ENCODE results near the gene SLC35C1.
"Not testable (repeated sequence)": the region's sequence is repeated elsewhere in the genome, so short reads cannot be mapped to it uniquely, and the experiment has no call there.

Gene SLC35C1

GRCh38 chr11:45833761-45834160 is 28.8 kb downstream of the SLC35C1 start:
- Histone ChIP-seq H3K9me3 (ENCODE audit: insufficient read depth, low read length) (no peaks in the 10 kb centered on the region), H2AFZ (ENCODE audit: low read depth, low read length) (no peak overlapping the region), H3K27ac (ENCODE audit: low read length) (no peak overlapping the region), H3K4me3 (ENCODE audit: low read length) (no peak overlapping the region), H4K20me1 (ENCODE audit: insufficient read depth, low read length) (no peaks in the 10 kb centered on the region), H3K4me1 (ENCODE audit: low read length) (no peaks in the 10 kb centered on the region), H3K4me2 (ENCODE audit: low read length) (no peak overlapping the region), H3K9ac (ENCODE audit: low read length) (no peak overlapping the region), H3K36me3 (replicated peaks; ENCODE audit: low read depth, low read length) (no peaks in the 10 kb centered on the region), H3K79me2 (ENCODE audit: low read length) (no peaks in the 10 kb centered on the region), H3K27me3 (ENCODE audit: low read depth, low read length) (peaks cover 3% of the 10 kb centered on the region; the same call in 1 of the 2 replicates)
- no peak for TF ChIP-seq EZH2phosphoT487 (IDR thresholded peaks at IDR 0.05; ENCODE audit: low read depth)
- no peak for TF ChIP-seq CTCF (IDR thresholded peaks at IDR 0.05; ENCODE audit: low read depth, low read length)

GRCh38 chr11:45834298-45834756 is 29.4 kb downstream of the SLC35C1 start:
- Histone ChIP-seq H2AFZ (ENCODE audit: low read depth, low read length) (no peak overlapping the region; the same call in 1 of the 2 replicates), H3K79me2 (ENCODE audit: low read length) (no peaks in the 10 kb centered on the region), H3K27ac (ENCODE audit: low read length) (no peak overlapping the region)

GRCh38 chr11:45839204-45839603 is 34.3 kb downstream of the SLC35C1 start:
- H3K27me3 ChIP-seq (ENCODE audit: low read depth, low read length) = no peaks in the 10 kb centered on the region
- no peak overlapping the region for H3K4me3 ChIP-seq (ENCODE audit: low read length)
- no peak overlapping the region for H3K9ac ChIP-seq (ENCODE audit: low read length)
- no peak overlapping the region for H3K4me2 ChIP-seq (ENCODE audit: low read length)
- H3K9me3 ChIP-seq (ENCODE audit: insufficient read depth, low read length) = no peaks in the 10 kb centered on the region
- H3K4me1 ChIP-seq (ENCODE audit: low read length) = peaks cover 9% of the 10 kb centered on the region
- no peaks in the 10 kb centered on the region for H4K20me1 ChIP-seq (ENCODE audit: insufficient read depth, low read length)
- no peak overlapping the region for H2AFZ ChIP-seq (ENCODE audit: low read depth, low read length)
- no peak for TF ChIP-seq CTCF (IDR thresholded peaks at IDR 0.05; ENCODE audit: low read depth, low read length)
- no peak for TF ChIP-seq EZH2phosphoT487 (IDR thresholded peaks at IDR 0.05; ENCODE audit: low read depth)
- no peak overlapping the region for H3K27ac ChIP-seq (ENCODE audit: low read length)
- no peaks in the 10 kb centered on the region for H3K79me2 ChIP-seq (ENCODE audit: low read length)
- H3K36me3 ChIP-seq (replicated peaks; ENCODE audit: low read depth, low read length) = no peaks in the 10 kb centered on the region

More at GRCh38 chr11:45834298-45834756, 29.4 kb downstream of the SLC35C1 start:
- H3K4me2 ChIP-seq (ENCODE audit: low read length) = no peak overlapping the region
- H4K20me1 ChIP-seq (ENCODE audit: insufficient read depth, low read length) = no peaks in the 10 kb centered on the region
- H3K36me3 ChIP-seq (replicated peaks; ENCODE audit: low read depth, low read length) = no peaks in the 10 kb centered on the region
- no peak overlapping the region for H3K4me3 ChIP-seq (ENCODE audit: low read length)
- no peaks in the 10 kb centered on the region for H3K4me1 ChIP-seq (ENCODE audit: low read length)
- H3K27me3 ChIP-seq (ENCODE audit: low read depth, low read length) = no peaks in the 10 kb centered on the region
- TF ChIP-seq CTCF (IDR thresholded peaks at IDR 0.05; ENCODE audit: low read depth, low read length) = no peak
- no peak for TF ChIP-seq EZH2phosphoT487 (IDR thresholded peaks at IDR 0.05; ENCODE audit: low read depth)
- H3K9me3 ChIP-seq (ENCODE audit: insufficient read depth, low read length) = no peaks in the 10 kb centered on the region
- no peak overlapping the region for H3K9ac ChIP-seq (ENCODE audit: low read length)

GRCh38 chr11:45840251-45840650 is 35.3 kb downstream of the SLC35C1 start:
- H3K4me1 ChIP-seq (ENCODE audit: low read length) = peaks cover 12% of the 10 kb centered on the region
- H3K4me2 ChIP-seq (ENCODE audit: low read length); H3K79me2 ChIP-seq (ENCODE audit: low read length); H3K9ac ChIP-seq (ENCODE audit: low read length); H3K4me3 ChIP-seq (ENCODE audit: low read length); H3K27me3 ChIP-seq (ENCODE audit: low read depth, low read length); H4K20me1 ChIP-seq (ENCODE audit: insufficient read depth, low read length); H2AFZ ChIP-seq (ENCODE audit: low read depth, low read length); H3K9me3 ChIP-seq (ENCODE audit: insufficient read depth, low read length); H3K27ac ChIP-seq (ENCODE audit: low read length); H3K36me3 ChIP-seq (replicated peaks; ENCODE audit: low read depth, low read length): not testable (repeated sequence)

All from OCI-LY3 (cell line).